ENCODE results near the gene MEGF11. TPM values are rescaled to one million over a fixed set of nuclear protein-coding genes. Genes with fewer than 3 reads are reported as not detected.
A peak's percentile ranks its signal among the peaks of the same experiment; 100 is the strongest.

The MEGF11 gene
- total RNA-seq, 1 experiment from 2014 or later = not detected

- Histone ChIP-seq H3K27me3 (ENCODE audit: insufficient read depth, low read depth) (0 out of 2 replicates have a peak, but pooled peaks cover 3% of the 10 kb centered on the region), H3K4me2 (peak overlapping the region; percentile 54), H2AFZ (no peak overlapping the region), H3K4me3 (no peak overlapping the region), H3K9me2 (ENCODE audit: insufficient read depth) (no peaks in the 10 kb centered on the region), H3K36me3 (ENCODE audit: low read depth) (no peaks in the 10 kb centered on the region), H3K4me1 (replicated peaks; ENCODE audit: insufficient read depth) (peaks cover 11% of the 10 kb centered on the region), H3K27ac (no peak overlapping the region), H3F3A (ENCODE audit: insufficient read depth, low read depth) (no peaks in the 10 kb centered on the region), H3K79me2 (ENCODE audit: low read depth) (no peaks in the 10 kb centered on the region), H3K9me3 (ENCODE audit: insufficient read depth, low read depth) (no peaks in the 10 kb centered on the region), H4K20me1 (ENCODE audit: insufficient read depth) (no peaks in the 10 kb centered on the region)
- TF ChIP-seq CTCF (conservative IDR thresholded peaks at IDR 0.05) (no peak), EZH2 (IDR thresholded peaks at IDR 0.05; ENCODE audit: low read depth) (no peak)
- intact Hi-C loops (cut with micrococcal nuclease; ENCODE audit: unreplicated experiment) = no loop called here
- no TSS peak for BruUV-seq (replicated peaks)
- CTCF ChIA-PET = no interaction called here
- POLR2A ChIA-PET (ENCODE audit: unreplicated experiment) = no interaction called here
- peak in 1 of 2 experiments; percentile 48 for DNase-seq
These were observed 214.3 kb downstream of the MEGF11 start for GRCh38 chr15:66039117-66039871.

- peak; percentile 41 for DNase-seq
- H3K4me3 ChIP-seq = no peak overlapping the region
- H3K79me2 ChIP-seq (ENCODE audit: low read depth) = no peaks in the 10 kb centered on the region
- no peaks in the 10 kb centered on the region for H3F3A ChIP-seq (ENCODE audit: insufficient read depth, low read depth)
- H3K9me3 ChIP-seq (ENCODE audit: insufficient read depth, low read depth) = no peaks in the 10 kb centered on the region
- no peak overlapping the region for H3K27ac ChIP-seq
- no TSS peak for BruUV-seq (replicated peaks)
- POLR2A ChIA-PET (ENCODE audit: unreplicated experiment) = no interaction called here
- TF ChIP-seq CTCF (conservative IDR thresholded peaks at IDR 0.05) = no peak
- no peak for TF ChIP-seq EZH2 (IDR thresholded peaks at IDR 0.05; ENCODE audit: low read depth)
- 0 out of 2 replicates have a peak, but pooled peaks cover 3% of the 10 kb centered on the region for H3K27me3 ChIP-seq (ENCODE audit: insufficient read depth, low read depth)
- peak overlapping the region; percentile 54 for H3K4me2 ChIP-seq
- no peaks in the 10 kb centered on the region for H3K9me2 ChIP-seq (ENCODE audit: insufficient read depth)
- intact Hi-C loops (cut with micrococcal nuclease; ENCODE audit: unreplicated experiment) = no loop called here
- H4K20me1 ChIP-seq (ENCODE audit: insufficient read depth) = no peaks in the 10 kb centered on the region
- no peak overlapping the region for H2AFZ ChIP-seq
- no peaks in the 10 kb centered on the region for H3K36me3 ChIP-seq (ENCODE audit: low read depth)
- peaks cover 11% of the 10 kb centered on the region for H3K4me1 ChIP-seq (replicated peaks; ENCODE audit: insufficient read depth)
- CTCF ChIA-PET = no interaction called here
These were observed 215.0 kb downstream of the MEGF11 start for GRCh38 chr15:66038387-66039116.

- Histone ChIP-seq H3K79me2 (ENCODE audit: low read depth) (no peaks in the 10 kb centered on the region), H3K36me3 (ENCODE audit: low read depth) (no peaks in the 10 kb centered on the region), H2AFZ (no peak overlapping the region), H3K4me3 (no peak overlapping the region), H3K27ac (no peak overlapping the region), H3K9me2 (ENCODE audit: insufficient read depth) (no peaks in the 10 kb centered on the region), H3K4me2 (no peak overlapping the region), H3K27me3 (ENCODE audit: insufficient read depth, low read depth) (0 out of 2 replicates have a peak, but pooled peaks cover 3% of the 10 kb centered on the region), H4K20me1 (ENCODE audit: insufficient read depth) (no peaks in the 10 kb centered on the region), H3K9me3 (ENCODE audit: insufficient read depth, low read depth) (no peaks in the 10 kb centered on the region), H3K4me1 (replicated peaks; ENCODE audit: insufficient read depth) (peaks cover 11% of the 10 kb centered on the region), H3F3A (ENCODE audit: insufficient read depth, low read depth) (no peaks in the 10 kb centered on the region)
- ChIA-PET CTCF (no interaction called here), POLR2A (ENCODE audit: unreplicated experiment) (no interaction called here)
- no peak for DNase-seq
- no TSS peak for BruUV-seq (replicated peaks)
- intact Hi-C loops (cut with micrococcal nuclease; ENCODE audit: unreplicated experiment) = no loop called here
- no peak for TF ChIP-seq EZH2 (IDR thresholded peaks at IDR 0.05; ENCODE audit: low read depth)
- no peak for TF ChIP-seq CTCF (conservative IDR thresholded peaks at IDR 0.05)
These were observed 216.7 kb downstream of the MEGF11 start for GRCh38 chr15:66036859-66037258.
